OCI-LY1 (cell line): ENCODE measurements around the gene ING3.

Experiments used
- CTCF ChIP-seq: fragments of 200-600 bp; sonication (generic), shearing (Covaris generic); IDR thresholded peaks from 2 replicates; pipeline ENCODE4 v1.5.1; 2017; ENCODE audit warnings: mild to moderate bottlenecking, antibody characterized with exemption, low read length, moderate library complexity, mixed read lengths
- EZH2 ChIP-seq: fragments of 200-600 bp; sonication (generic), shearing (Covaris generic); IDR thresholded peaks from 2 replicates; pipeline ENCODE4 v1.8.0; 2017; ENCODE audit warnings: borderline replicate concordance, mixed run types, mild to moderate bottlenecking, antibody characterized with exemption, low read length, moderate library complexity, mixed read lengths

- TF ChIP-seq CTCF = no peak
- no peak for TF ChIP-seq EZH2
Observed at GRCh38 chr7:121015560-121015959, 65.0 kb downstream of the ING3 start.
